HEK293 (cell line): ENCODE measurements around the gene KANSL1L.

Source experiments
- REPIN1 ChIP-seq: fragments of 450-650 bp; formaldehyde crosslinking; IDR thresholded peaks from 2 replicates; pipeline ENCODE4 v1.5.1; 2017; ENCODE audit warnings: missing biosample characterization, missing genetic modification characterization, low read depth
- ZNF274 ChIP-seq, 2 experiments: fragments of 200-500 bp in 1 of 2; fragments of 450-650 bp in 1 of 2; sonication (Bioruptor generic) in 1 of 2; formaldehyde crosslinking in 1 of 2; IDR thresholded peaks; 2 replicates each; pipeline versions ENCODE4 v1.5.1 to v1.6.1; 2014 to 2016; ENCODE audit warnings: borderline replicate concordance in 1 of 2, inconsistent platforms in 1 of 2, low read length in 1 of 2, missing biosample characterization in 1 of 2, missing genetic modification characterization in 1 of 2

GRCh38 chr2:210020138-210020537 lies 151.1 kb downstream of the KANSL1L start:
- TF ChIP-seq REPIN1 (tag by site-specific recombination) (no peak), ZNF274 (IDR thresholded peaks at IDR 0.05; ENCODE audit: low read length) (no peak), ZNF274 (tag by site-specific recombination; IDR thresholded peaks at IDR 0.05; ENCODE audit: borderline replicate concordance) (no peak)
